GM19467 (cell line): ENCODE results near the gene ZNF665.
"Not testable (repeated sequence)": the region's sequence is repeated elsewhere in the genome, so short reads cannot be mapped to it uniquely, and the experiment has no call there.

Source experiments
- ATAC-seq: cut with Tn5 transposase; IDR thresholded peaks from one replicate; pipeline ENCODE4 v1.9.1; 2021; ENCODE audit warnings: mild to moderate bottlenecking, moderate library complexity; ENCODE audit not compliant: unreplicated experiment

ZNF665 gene

GRCh38 chr19:53158119-53158656, 35.0 kb downstream of the ZNF665 start:
- ATAC-seq, result no peak

DNA sequence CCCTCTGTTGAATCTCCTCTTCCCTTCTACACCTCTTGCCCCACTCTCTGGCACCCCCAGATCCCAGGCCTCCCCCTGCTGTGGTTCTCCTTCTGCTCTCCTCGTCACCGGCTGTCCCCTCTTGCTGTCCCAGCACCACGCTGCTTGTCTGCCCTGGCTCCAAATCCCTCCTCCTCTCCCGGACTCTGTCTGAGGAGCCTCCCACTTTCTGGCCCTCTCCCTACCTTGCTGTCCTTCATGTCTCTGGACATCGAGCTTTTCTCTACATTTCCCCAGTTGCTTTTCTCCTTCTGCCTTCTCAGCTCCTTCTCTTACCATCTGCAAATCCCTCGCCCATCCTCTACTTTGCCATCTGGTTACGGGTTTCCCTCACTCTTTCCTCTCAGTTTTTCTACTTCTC, 35.5 kb downstream of the ZNF665 start:
- ATAC-seq, result no peak

- no peak for ATAC-seq
Observed at GRCh38 chr19:53156850-53157249, 36.3 kb downstream of the ZNF665 start.

- ATAC-seq, result no peak
Observed at GRCh38 chr19:53147645-53148044, 45.5 kb downstream of the ZNF665 start.

DNA sequence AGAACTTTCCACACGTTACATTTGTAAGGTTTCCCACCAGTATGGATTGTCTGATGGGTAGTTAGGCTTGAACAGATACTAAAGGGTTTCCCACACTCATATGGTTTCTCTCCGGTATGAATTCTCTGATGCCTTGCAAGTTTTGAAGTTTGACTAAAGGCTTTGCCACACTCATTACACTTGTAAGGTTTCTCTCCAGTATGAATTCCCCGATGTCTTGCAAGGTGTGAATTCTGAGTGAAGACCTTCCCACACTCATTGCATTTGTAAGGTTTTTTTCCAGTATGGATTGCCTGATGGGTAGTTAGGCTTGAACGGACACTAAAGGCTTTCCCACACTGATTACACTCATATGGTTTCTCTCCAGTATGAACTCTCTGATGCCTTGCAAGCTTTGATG, 52.8 kb downstream of the ZNF665 start:
- ATAC-seq, result no peak

DNA sequence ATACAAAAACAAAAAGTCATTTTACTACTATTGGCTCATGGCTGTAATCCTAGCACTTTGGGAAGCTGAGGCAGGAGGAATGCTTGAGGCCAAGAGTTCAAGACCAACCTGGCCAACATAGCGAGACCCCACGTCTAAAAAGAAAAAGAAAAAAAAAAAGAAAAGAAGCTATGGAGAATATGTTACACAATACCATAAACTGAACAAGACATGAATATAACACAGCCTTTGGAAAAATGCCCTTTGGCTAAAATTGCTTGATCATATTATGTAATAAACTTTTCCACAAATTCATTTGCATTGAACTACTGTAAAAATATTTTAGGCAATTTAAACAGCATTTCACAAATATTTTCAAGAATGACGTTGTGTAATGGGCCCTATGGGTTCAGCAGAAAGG, 56.7 kb downstream of the ZNF665 start:
- ATAC-seq, result no peak

GRCh38 chr19:53132141-53132991, 60.8 kb downstream of the ZNF665 start, which contains the start of gene ZNF415:
ZNF415 (minus strand) TSS chr19:53132910; CDS start chr19:53122676, 10,234 bp downstream.
- ATAC-seq, result no peak

DNA sequence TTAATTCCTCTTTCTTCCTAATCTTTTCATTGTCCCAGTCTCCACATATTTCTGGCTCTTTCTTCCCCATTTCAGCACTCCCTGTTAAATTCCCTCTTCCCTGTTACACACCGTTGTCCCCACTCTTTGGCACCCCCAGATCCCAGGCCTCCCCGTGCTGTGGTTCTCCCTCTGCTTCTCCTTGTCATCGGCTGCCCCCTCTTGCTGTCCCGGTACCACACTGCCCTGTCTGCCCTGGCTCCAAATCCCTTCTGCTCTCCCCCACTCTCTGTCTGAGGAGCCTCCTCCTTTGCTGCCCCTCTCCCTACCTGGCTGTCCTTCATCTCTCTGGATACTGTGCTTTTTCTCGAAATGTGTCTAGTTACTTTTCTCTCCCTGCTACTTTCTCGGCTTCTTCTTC, 61.4 kb downstream of the ZNF665 start:
- ATAC-seq, result no peak

DNA sequence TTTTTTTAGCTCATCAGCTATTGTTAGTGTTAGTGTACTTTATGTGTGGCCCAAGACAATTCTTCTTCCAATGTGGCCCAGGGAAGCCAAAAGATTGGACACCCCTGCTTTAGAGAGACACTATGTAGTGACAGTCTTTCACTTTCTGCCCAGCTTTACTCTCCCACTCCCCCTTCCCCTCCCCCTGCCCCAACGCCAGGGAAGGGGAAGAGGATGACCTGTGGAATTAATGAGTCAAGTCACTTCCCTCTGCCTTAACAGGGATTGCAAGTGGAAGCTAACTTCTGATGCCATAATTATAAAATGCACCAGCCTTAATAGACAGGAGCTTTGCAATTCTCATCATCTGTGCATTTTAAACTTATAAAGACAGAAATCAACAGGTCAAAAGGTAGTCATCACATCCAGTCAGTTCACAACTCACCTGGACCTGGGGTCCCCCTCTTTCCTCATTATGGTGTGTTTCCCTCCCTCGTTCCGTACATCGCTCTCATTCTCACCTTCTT, 62.0 kb downstream of the ZNF665 start:
- ATAC-seq, result no peak

DNA sequence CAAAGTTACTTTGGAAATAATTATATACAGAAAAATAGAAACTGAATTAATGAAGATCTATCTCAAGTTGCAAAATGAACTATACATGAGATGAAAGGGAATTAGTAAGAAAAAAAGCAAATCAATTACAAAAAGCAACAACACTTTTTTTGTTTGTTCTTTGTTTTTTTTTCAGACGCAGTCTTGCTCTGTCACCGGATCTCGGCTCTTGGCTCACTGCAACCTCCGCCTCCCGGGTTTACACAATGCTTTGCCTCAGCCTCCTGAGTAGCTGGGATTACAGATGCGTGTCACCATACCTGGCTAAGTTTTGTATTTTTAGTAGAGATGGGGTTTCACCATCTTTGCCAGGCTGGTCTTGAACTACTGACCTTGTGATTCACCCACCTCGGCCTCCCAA, 62.7 kb downstream of the ZNF665 start:
- no peak for ATAC-seq

- ATAC-seq, result not testable (repeated sequence)
Observed at GRCh38 chr19:53126733-53127526, 66.2 kb downstream of the ZNF665 start.

DNA sequence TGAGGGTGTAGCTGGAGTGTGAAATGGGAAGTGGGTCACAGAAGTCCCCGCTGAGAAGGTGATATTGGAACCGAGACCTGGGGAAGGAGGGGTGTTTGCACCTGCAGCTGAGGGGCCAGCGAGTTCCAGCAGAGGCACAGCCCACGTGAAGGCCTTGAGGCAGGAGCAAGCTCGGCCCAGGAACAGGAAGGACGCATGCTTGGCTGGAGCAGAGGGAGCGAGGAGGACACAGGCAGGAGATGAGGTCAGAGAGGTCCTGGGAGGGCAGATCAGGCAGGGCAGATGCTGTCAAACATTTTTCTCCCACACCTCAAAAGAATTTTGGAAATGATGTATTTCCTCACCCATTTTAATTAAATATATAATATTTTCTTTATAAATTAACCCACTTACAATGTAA, 69.8 kb downstream of the ZNF665 start:
- ATAC-seq, result no peak
